GM12878 (cell line): Measurements from ENCODE around the gene ADK. TPM values are rescaled to one million over a fixed set of nuclear protein-coding genes. Genes with fewer than 3 reads are reported as not detected.

Source experiments
- ATAC-seq: fragments of 200-7000 bp; cut with Tn5 transposase; 3 replicates; pipeline ENCODE4 v1.9.1; 2020; ENCODE audit warnings: mild to moderate bottlenecking, moderate library complexity
- BruUV-seq: library from RNA; stranded (reverse); fragments of 400-500 nt; replicated peaks from 2 replicates; lab custom pipeline; 2021; lab: Mats Ljungman, UMichigan
- CTCF ChIA-PET: fragments of 300-600 bp; sonication (Branson Sonifier 250); formaldehyde crosslinking; extraction: SDS; loops from one replicate; lab custom pipeline; 2021; ENCODE audit warnings: inconsistent platforms; lab: Yijun Ruan, JAX
- POLR2A ChIA-PET: fragments of 350-600 bp; formaldehyde crosslinking; extraction: SDS; loops from one replicate; lab custom pipeline; 2021; ENCODE audit warnings: inconsistent platforms; lab: Charles Lee
- RAD21 ChIA-PET: fragments of 300-600 bp; sonication (Branson Sonifier 250); formaldehyde crosslinking; loops from one replicate; lab custom pipeline; 2023; ENCODE audit warnings: antibody characterized with exemption; ENCODE audit not compliant: unreplicated experiment; lab: Charles Lee
- SMC1A ChIA-PET: fragments of 300-600 bp; sonication (Branson Sonifier 250); formaldehyde crosslinking; loops from one replicate; lab custom pipeline; 2023; ENCODE audit not compliant: unreplicated experiment, uncharacterized antibody; lab: Charles Lee
- DNase-seq: peaks from one replicate; pipeline ENCODE4 v3.0.0-alpha.2; 2011; ENCODE audit warnings: low read depth, low spot score
- FAIRE-seq: peaks from 3 replicates; lab custom pipeline; 2011; peaks lifted over from hg19 to GRCh38; lab: Jason Lieb, UNC
- H2AFZ ChIP-seq: 2 replicates; pipeline ENCODE4 v1.6.0; 2011; ENCODE audit warnings: low read depth, low read length, control low read depth; ENCODE audit not compliant: control insufficient read depth
- H3K27ac ChIP-seq: 2 replicates; pipeline ENCODE4 v1.5.1; 2011; ENCODE audit warnings: control low read depth; ENCODE audit not compliant: control insufficient read depth, insufficient read depth
- H3K27me3 ChIP-seq, 2 experiments: replicated peaks in 1 of 2; 2 replicates each; pipeline versions ENCODE4 v1.6.0 to v1.6.1; 2011; ENCODE audit warnings: low read length in 1 of 2; ENCODE audit not compliant: control insufficient read depth in 2 of 2, insufficient read depth in 2 of 2
- H3K36me3 ChIP-seq, 2 experiments: 2 replicates each; pipeline ENCODE4 v1.5.1; 2011; ENCODE audit warnings: low read length in 1 of 2; ENCODE audit not compliant: control insufficient read depth in 2 of 2, insufficient read depth in 2 of 2
- H3K4me1 ChIP-seq: 2 replicates; pipeline ENCODE4 v1.6.1; 2011; ENCODE audit warnings: mild to moderate bottlenecking, low read length, moderate library complexity, mixed read lengths; ENCODE audit not compliant: control insufficient read depth, insufficient read depth
- H3K4me2 ChIP-seq: 2 replicates; pipeline ENCODE4 v1.6.0; 2011; ENCODE audit warnings: control low read depth; ENCODE audit not compliant: control insufficient read depth, insufficient read depth
- H3K4me3 ChIP-seq: fragments of 200-600 bp; sonication (generic); 2 replicates; pipeline ENCODE4 v1.5.1; 2016
- H3K79me2 ChIP-seq: 2 replicates; pipeline ENCODE4 v1.6.0; 2011; ENCODE audit warnings: low read length; ENCODE audit not compliant: control insufficient read depth, insufficient read depth
- H3K9ac ChIP-seq: 2 replicates; pipeline ENCODE4 v1.8.0; 2011; ENCODE audit warnings: low read length, control low read depth, mixed read lengths; ENCODE audit not compliant: control insufficient read depth, insufficient read depth
- H3K9me3 ChIP-seq: replicated peaks from 3 replicates; pipeline ENCODE4 v1.5.1; 2011; ENCODE audit warnings: mild to moderate bottlenecking, low read length; ENCODE audit not compliant: control insufficient read depth, insufficient read depth
- H4K20me1 ChIP-seq: 2 replicates; pipeline ENCODE4 v1.6.0; 2011; ENCODE audit not compliant: control insufficient read depth, insufficient read depth
- HDAC2 ChIP-seq: fragments of 200-600 bp; sonication (generic); IDR thresholded peaks from 2 replicates; pipeline ENCODE4 v1.6.1; 2017
- STAT3 ChIP-seq: IDR thresholded peaks from 2 replicates; pipeline ENCODE4 v1.6.1; 2011; ENCODE audit warnings: low read depth, low read length, improper control_type of control experiment
- ZNF274 ChIP-seq: IDR thresholded peaks from one replicate; pipeline ENCODE4 v1.8.0; 2011; ENCODE audit not compliant: insufficient read length, insufficient read depth
- ZNF622 ChIP-seq: fragments of 450-650 bp; IDR thresholded peaks from 2 replicates; pipeline ENCODE4 v1.6.1; 2017; ENCODE audit warnings: mild to moderate bottlenecking, inconsistent platforms
- WGBS: methylation state at CpG from one replicate; pipeline ENCODE4 v1.1.6; 2016; ENCODE audit warnings: low lambda C conversion rate; ENCODE audit not compliant: insufficient replicate concordance, insufficient coverage; ENCODE audit errors: missing lambda C conversion rate; 5-methylcytosine and 5-hydroxymethylcytosine counted together
- in situ Hi-C: fragments of 300-500 bp; cut with MboI; formaldehyde crosslinking; loops from 9 replicates; pipeline ENCODE4 v1.14.3; 2018; ENCODE audit warnings: mixed read lengths
- intact Hi-C: fragments of 100-400 bp; cut with micrococcal nuclease; formaldehyde crosslinking; loops from one replicate; pipeline ENCODE4 v1.14.2; 2022; ENCODE audit not compliant: unreplicated experiment
- polyA plus RNA-seq, 11 experiments: library from polyadenylated mRNA; depleted of rRNA in 4 of 11; unstranded in 6 of 11; stranded (reverse) in 5 of 11; fragments of >200 nt; fragmentation: Nextera tagmentation in 4 of 11; fragmentation: Illumina TruSeq in 1 of 11; extraction: Ambion mirVana in 4 of 11; extraction: Trizol in 1 of 11; gene quantifications; 1 replicate in 1 of 11; 2 replicates in 10 of 11; pipeline versions ENCODE4 v1.2.1 to v1.2.3, GENCODE V29; 2011 to 2016; ENCODE audit warnings: inconsistent platforms in 2 of 11, missing spikeins in 2 of 11, low read depth in 1 of 11
- total RNA-seq, 4 experiments: library from RNA; depleted of rRNA in 3 of 4; stranded (reverse); fragments of >200 nt in 3 of 4; fragmentation: Illumina TruSeq in 1 of 4; extraction: Trizol in 1 of 4; gene quantifications; 2 replicates each; pipeline versions ENCODE4 v1.2.1 to v1.2.3, GENCODE V29; 2013 to 2021
- TF ChIP-seq, protein P1 (sequence below): fragments of 450-650 bp; formaldehyde crosslinking; IDR thresholded peaks from 2 replicates; pipeline ENCODE4 v1.5.0; 2022; ENCODE audit warnings: mild to moderate bottlenecking, missing genetic modification characterization

The ADK gene
- total and polyA plus RNA-seq, 10 of the 15 experiments (the other 5 are each of a cell fraction or from before 2014, with no cell fraction given), result 42.0 to 151 (median 81.6) TPM

DNA sequence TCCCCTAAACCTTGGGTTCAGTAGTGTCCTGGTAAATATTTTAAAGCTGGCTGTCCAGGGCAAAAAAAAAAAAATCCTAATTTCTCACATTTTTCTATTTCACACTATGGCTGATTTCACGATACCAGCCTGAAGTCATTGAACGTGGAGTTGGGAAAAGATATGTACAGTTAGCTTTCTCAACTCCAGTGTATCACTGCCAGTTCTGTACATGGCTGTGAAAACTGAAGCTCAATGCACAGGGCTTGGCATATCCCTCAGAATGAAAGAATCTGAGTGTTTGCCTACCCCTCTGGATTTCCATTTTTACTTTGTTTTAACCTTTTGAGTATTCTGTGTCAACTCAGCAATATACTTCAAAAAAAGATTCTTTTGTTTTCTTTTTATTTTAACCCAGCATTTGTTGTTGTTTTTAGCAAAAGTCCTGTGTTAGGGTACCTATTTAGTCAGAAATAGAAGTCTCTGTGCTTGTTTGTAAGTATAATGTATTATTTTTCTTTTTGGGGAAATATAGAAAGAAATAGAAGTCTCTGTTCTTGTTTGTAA lies 274.5 kb downstream of the ADK start:
- Histone ChIP-seq H3K4me3 (no peak overlapping the region), H3K4me1 (no peaks in the 10 kb centered on the region), H4K20me1 (no peaks in the 10 kb centered on the region), H3K9ac (no peak overlapping the region), H3K4me2 (no peak overlapping the region), H3K27me3 (no peaks in the 10 kb centered on the region), H3K27ac (no peak overlapping the region), H2AFZ (no peak overlapping the region), H3K36me3 (no peaks in the 10 kb centered on the region), H3K79me2 (no peaks in the 10 kb centered on the region), H3K9me3 (no peaks in the 10 kb centered on the region; the same call in 2 of the 3 replicates)
- no peak for FAIRE-seq
- RAD21 ChIA-PET, result interaction anchor here (0.7 kb wide), 1 partner anchor 386 kb away, joined by 3 read pairs; no protein-coding TSS in a partner anchor
- CTCF ChIA-PET, result interaction anchor here (0.7 to 1.0 kb wide), 2 partner anchors 314 to 579 kb away, joined by 3 read pairs; no protein-coding TSS in a partner anchor
- POLR2A ChIA-PET, result interaction anchor here (0.5 kb wide), 1 partner anchor 381 kb away, joined by 6 read pairs; no protein-coding TSS in a partner anchor
- WGBS, result 100% methylated on average over 2 of the region's 2 CpGs
- in situ Hi-C loops (no loop called here), intact Hi-C loops (loop anchor here (10.0 kb wide), 4 partner anchors 159 to 679 kb away; partner anchors contain the start of gene KAT6B)
- ATAC-seq, result no peak
- no peak for TF ChIP-seq ZNF274
- no peak for TF ChIP-seq ZNF622
- no peak for TF ChIP-seq HDAC2
- TF ChIP-seq, protein P1, sequence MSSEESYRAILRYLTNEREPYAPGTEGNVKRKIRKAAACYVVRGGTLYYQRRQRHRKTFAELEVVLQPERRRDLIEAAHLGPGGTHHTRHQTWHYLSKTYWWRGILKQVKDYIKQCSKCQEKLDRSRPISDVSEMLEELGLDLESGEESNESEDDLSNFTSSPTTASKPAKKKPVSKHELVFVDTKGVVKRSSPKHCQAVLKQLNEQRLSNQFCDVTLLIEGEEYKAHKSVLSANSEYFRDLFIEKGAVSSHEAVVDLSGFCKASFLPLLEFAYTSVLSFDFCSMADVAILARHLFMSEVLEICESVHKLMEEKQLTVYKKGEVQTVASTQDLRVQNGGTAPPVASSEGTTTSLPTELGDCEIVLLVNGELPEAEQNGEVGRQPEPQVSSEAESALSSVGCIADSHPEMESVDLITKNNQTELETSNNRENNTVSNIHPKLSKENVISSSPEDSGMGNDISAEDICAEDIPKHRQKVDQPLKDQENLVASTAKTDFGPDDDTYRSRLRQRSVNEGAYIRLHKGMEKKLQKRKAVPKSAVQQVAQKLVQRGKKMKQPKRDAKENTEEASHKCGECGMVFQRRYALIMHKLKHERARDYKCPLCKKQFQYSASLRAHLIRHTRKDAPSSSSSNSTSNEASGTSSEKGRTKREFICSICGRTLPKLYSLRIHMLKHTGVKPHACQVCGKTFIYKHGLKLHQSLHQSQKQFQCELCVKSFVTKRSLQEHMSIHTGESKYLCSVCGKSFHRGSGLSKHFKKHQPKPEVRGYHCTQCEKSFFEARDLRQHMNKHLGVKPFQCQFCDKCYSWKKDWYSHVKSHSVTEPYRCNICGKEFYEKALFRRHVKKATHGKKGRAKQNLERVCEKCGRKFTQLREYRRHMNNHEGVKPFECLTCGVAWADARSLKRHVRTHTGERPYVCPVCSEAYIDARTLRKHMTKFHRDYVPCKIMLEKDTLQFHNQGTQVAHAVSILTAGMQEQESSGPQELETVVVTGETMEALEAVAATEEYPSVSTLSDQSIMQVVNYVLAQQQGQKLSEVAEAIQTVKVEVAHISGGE (CRISPR knock-in tag), result no peak
- no peak for TF ChIP-seq STAT3
- no TSS peak for BruUV-seq
- no peak for DNase-seq
- SMC1A ChIA-PET, result interaction anchor here (0.6 to 0.7 kb wide), 2 partner anchors 123 to 679 kb away, joined by 3 to 4 read pairs; no protein-coding TSS in a partner anchor
